ENCODE results near the gene CHRDL1. TPM values are rescaled to one million over a fixed set of nuclear protein-coding genes. Genes with fewer than 3 reads are reported as not detected.
A peak's percentile ranks its signal among the peaks of the same experiment; 100 is the strongest.
"Not testable (repeated sequence)": the region's sequence is repeated elsewhere in the genome, so short reads cannot be mapped to it uniquely, and the experiment has no call there.

The CHRDL1 gene
- total and polyA plus RNA-seq, 9 donors, result 3.1 to 10.6 (median 4.8) TPM

GRCh38 chrX:110671068-110671803 is 124.4 kb downstream of the CHRDL1 start:
- H3K27ac ChIP-seq (ENCODE audit: low read length), result no peak overlapping the region
- H3K27me3 ChIP-seq (ENCODE audit: control insufficient read depth, insufficient read depth, low read length), result peaks cover 13% of the 10 kb centered on the region
- H3K9me3 ChIP-seq (replicated peaks; ENCODE audit: control insufficient read depth, low read depth, low read length), result no peaks in the 10 kb centered on the region
- no peak for DNase-seq
- 70% methylated on average over 3 of the region's 3 CpGs for WGBS (ENCODE audit: insufficient coverage)
- no peaks in the 10 kb centered on the region for H3K36me3 ChIP-seq (ENCODE audit: control insufficient read depth, insufficient read depth, low read length)
- peaks cover 2% of the 10 kb centered on the region for H3K4me1 ChIP-seq (ENCODE audit: control insufficient read depth, insufficient read depth, low read length)
- no peak overlapping the region for H3K4me3 ChIP-seq (ENCODE audit: low read length)

GRCh38 chrX:110669572-110669971 is 126.0 kb downstream of the CHRDL1 start:
- Histone ChIP-seq H3K4me3 (ENCODE audit: low read length) (no peak overlapping the region), H3K27ac (ENCODE audit: low read length) (no peak overlapping the region), H3K9me3 (replicated peaks; ENCODE audit: control insufficient read depth, low read depth, low read length) (no peaks in the 10 kb centered on the region), H3K36me3 (ENCODE audit: control insufficient read depth, insufficient read depth, low read length) (no peaks in the 10 kb centered on the region), H3K27me3 (ENCODE audit: control insufficient read depth, insufficient read depth, low read length) (peaks cover 16% of the 10 kb centered on the region), H3K4me1 (ENCODE audit: control insufficient read depth, insufficient read depth, low read length) (peaks cover 2% of the 10 kb centered on the region)
- DNase-seq, result no peak
- WGBS (ENCODE audit: insufficient coverage), result no CpG with 5 or more reads among the region's 1 CpG

- H3K27me3 ChIP-seq (ENCODE audit: control insufficient read depth, insufficient read depth, low read length), result peaks cover 11% of the 10 kb centered on the region
- peaks cover 2% of the 10 kb centered on the region for H3K4me1 ChIP-seq (ENCODE audit: control insufficient read depth, insufficient read depth, low read length)
- no peak overlapping the region for H3K27ac ChIP-seq (ENCODE audit: low read length)
- WGBS (ENCODE audit: insufficient coverage), result 14% methylated on average over 4 of the region's 6 CpGs
- no peaks in the 10 kb centered on the region for H3K36me3 ChIP-seq (ENCODE audit: control insufficient read depth, insufficient read depth, low read length)
- no peaks in the 10 kb centered on the region for H3K9me3 ChIP-seq (replicated peaks; ENCODE audit: control insufficient read depth, low read depth, low read length)
- DNase-seq, result no peak
- no peak overlapping the region for H3K4me3 ChIP-seq (ENCODE audit: low read length)
These were observed 127.9 kb downstream of the CHRDL1 start for GRCh38 chrX:110667706-110668105.

- H3K27me3 ChIP-seq (ENCODE audit: control insufficient read depth, insufficient read depth, low read length), result peaks cover 11% of the 10 kb centered on the region
- 45% methylated on average over 2 of the region's 3 CpGs for WGBS (ENCODE audit: insufficient coverage)
- no peak overlapping the region for H3K4me3 ChIP-seq (ENCODE audit: low read length)
- no peaks in the 10 kb centered on the region for H3K9me3 ChIP-seq (replicated peaks; ENCODE audit: control insufficient read depth, low read depth, low read length)
- peak; percentile 67 for DNase-seq
- no peak overlapping the region for H3K27ac ChIP-seq (ENCODE audit: low read length)
- no peaks in the 10 kb centered on the region for H3K36me3 ChIP-seq (ENCODE audit: control insufficient read depth, insufficient read depth, low read length)
- H3K4me1 ChIP-seq (ENCODE audit: control insufficient read depth, insufficient read depth, low read length), result peaks cover 2% of the 10 kb centered on the region
These were observed 130.2 kb downstream of the CHRDL1 start for GRCh38 chrX:110665223-110666002.

- H3K27ac ChIP-seq (ENCODE audit: low read length), result no peak overlapping the region
- peaks cover 7% of the 10 kb centered on the region for H3K27me3 ChIP-seq (ENCODE audit: control insufficient read depth, insufficient read depth, low read length)
- no peaks in the 10 kb centered on the region for H3K9me3 ChIP-seq (replicated peaks; ENCODE audit: control insufficient read depth, low read depth, low read length)
- DNase-seq, result no peak
- H3K36me3 ChIP-seq (ENCODE audit: control insufficient read depth, insufficient read depth, low read length), result no peaks in the 10 kb centered on the region
- WGBS (ENCODE audit: insufficient coverage), result 71% methylated on average over 6 of the region's 6 CpGs
- no peak overlapping the region for H3K4me3 ChIP-seq (ENCODE audit: low read length)
- H3K4me1 ChIP-seq (ENCODE audit: control insufficient read depth, insufficient read depth, low read length), result no peaks in the 10 kb centered on the region
These were observed 138.5 kb downstream of the CHRDL1 start for GRCh38 chrX:110657073-110657472.

- not testable (repeated sequence) for H3K4me3 ChIP-seq (ENCODE audit: low read length); DNase-seq; H3K9me3 ChIP-seq (replicated peaks; ENCODE audit: control insufficient read depth, low read depth, low read length); H3K27me3 ChIP-seq (ENCODE audit: control insufficient read depth, insufficient read depth, low read length); H3K36me3 ChIP-seq (ENCODE audit: control insufficient read depth, insufficient read depth, low read length); H3K27ac ChIP-seq (ENCODE audit: low read length); H3K4me1 ChIP-seq (ENCODE audit: control insufficient read depth, insufficient read depth, low read length)
These were observed 141.3 kb downstream of the CHRDL1 start for GRCh38 chrX:110654280-110654679.

GRCh38 chrX:110646386-110646785 is 149.2 kb downstream of the CHRDL1 start:
- H3K27me3 ChIP-seq (ENCODE audit: control insufficient read depth, insufficient read depth, low read length), result no peaks in the 10 kb centered on the region
- WGBS (ENCODE audit: insufficient coverage), result no CpG with 5 or more reads among the region's 1 CpG
- H3K36me3 ChIP-seq (ENCODE audit: control insufficient read depth, insufficient read depth, low read length), result no peaks in the 10 kb centered on the region
- no peak overlapping the region for H3K4me3 ChIP-seq (ENCODE audit: low read length)
- no peak overlapping the region for H3K27ac ChIP-seq (ENCODE audit: low read length)
- H3K9me3 ChIP-seq (replicated peaks; ENCODE audit: control insufficient read depth, low read depth, low read length), result peaks cover 2% of the 10 kb centered on the region
- DNase-seq, result no peak
- H3K4me1 ChIP-seq (ENCODE audit: control insufficient read depth, insufficient read depth, low read length), result no peaks in the 10 kb centered on the region

All from muscle of leg (tissue), 11 donors.